GM21786 (cell line): ENCODE data around the gene GPR153.

ENCODE experiments used
- ATAC-seq: cut with Tn5 transposase; IDR thresholded peaks from one replicate; pipeline ENCODE4 v1.9.1; 2021; ENCODE audit not compliant: unreplicated experiment

Gene GPR153

DNA sequence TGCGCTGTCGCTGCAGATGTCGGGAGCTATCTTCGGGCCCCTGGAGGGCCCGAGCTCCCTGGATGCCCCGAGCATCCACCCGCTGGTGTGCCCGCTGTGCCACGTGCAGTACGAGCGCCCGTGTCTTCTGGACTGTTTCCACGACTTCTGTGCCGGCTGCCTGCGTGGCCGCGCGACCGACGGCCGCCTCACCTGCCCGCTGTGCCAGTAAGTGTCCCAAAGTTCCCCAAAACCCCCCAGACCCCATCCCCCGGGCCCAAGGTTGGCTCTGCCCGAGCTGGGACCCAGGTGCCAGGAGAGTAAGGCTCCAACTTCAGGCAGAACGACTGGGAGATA lies 54.4 kb downstream of the GPR153 start:
- no peak for ATAC-seq

DNA sequence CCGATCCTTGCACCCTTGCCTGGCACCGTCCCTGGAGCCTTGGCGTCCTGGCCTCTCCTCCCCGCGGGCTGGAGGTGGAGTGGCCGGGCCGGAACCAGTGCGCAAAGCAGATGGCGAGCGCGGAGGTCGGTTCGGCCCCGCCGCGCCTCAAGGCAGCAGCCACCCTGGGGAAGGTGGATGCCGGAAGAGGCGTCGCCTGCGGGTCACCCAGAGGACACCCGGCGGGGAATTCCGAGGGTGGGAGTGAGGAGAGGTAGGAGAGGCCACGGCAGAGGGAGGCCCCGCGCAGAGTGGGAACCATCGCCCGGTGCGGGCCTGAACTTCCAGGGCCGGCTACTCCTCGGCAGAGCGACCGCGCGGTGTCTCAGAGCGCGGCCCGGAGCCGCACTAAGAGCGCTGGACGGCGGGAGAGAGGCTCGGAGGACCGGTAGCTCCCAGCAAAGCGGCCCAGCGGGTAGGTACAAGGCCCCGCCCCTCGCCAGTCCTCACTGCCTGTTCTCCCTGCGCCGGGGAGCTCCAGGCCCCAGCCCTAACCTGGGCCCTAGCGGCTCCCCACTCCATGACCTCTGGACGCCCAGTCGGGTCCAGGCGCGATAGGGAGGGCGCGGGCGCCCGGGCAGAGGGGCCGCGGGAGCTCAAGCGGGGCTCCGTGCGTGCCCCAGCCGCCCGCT lies 54.9 kb downstream of the GPR153 start, which contains the start of gene RNF207:
TSS of gene RNF207 (plus strand) at position 271 of the 671 bp plus-strand sequence. CDS start 417 bp downstream, outside the sequence.
- peak; percentile 55 for ATAC-seq

DNA sequence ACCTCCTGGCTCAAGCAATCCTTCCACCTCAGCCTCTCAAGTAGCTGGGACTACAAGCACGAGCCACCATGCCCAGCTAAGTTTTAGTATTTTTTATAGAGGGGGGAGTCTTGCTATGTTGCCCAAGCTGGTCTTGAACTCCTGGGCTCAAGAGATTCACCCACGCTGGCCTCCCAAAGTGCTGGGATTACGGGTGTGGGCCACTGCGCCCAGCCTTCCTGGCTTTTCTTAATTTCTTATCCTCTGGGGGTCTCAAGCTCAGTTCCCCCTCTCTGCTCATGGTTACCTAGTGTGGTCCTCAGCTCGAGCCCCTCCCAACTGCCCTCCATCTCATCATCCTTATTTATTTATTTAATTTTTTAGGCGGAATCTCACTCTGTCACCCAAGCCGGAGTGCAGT lies 58.6 kb downstream of the GPR153 start:
- ATAC-seq, result no peak

DNA sequence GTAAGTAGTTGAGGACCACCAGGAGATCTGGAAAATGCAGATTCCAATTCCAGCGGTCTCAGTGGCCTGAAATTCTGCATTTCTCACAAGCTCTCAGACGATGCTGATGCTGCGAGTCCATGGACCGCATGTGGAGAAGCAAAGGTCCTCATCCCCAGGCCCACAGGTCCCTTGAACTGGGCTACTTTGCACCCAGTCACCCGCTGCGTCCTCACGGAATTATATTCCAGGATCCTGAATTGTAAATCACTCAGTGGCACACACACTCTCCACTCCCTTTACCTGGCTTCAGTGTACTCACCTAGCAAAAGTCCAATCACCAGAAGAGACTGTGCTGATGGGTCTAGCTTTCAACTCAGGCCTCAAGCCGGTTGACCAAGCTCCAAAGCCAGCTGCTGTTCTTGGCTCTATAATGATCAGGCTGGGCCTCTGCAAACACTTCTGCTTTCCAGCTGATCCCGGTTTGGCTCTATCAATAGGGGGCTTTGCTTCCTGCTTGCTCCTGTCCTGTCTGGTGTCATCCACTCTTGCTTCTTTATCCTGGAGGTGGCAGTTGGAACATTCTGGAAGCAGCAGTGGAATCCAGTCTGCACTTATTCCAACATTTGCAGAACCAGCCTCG lies 60.6 kb downstream of the GPR153 start:
- no peak for ATAC-seq

DNA sequence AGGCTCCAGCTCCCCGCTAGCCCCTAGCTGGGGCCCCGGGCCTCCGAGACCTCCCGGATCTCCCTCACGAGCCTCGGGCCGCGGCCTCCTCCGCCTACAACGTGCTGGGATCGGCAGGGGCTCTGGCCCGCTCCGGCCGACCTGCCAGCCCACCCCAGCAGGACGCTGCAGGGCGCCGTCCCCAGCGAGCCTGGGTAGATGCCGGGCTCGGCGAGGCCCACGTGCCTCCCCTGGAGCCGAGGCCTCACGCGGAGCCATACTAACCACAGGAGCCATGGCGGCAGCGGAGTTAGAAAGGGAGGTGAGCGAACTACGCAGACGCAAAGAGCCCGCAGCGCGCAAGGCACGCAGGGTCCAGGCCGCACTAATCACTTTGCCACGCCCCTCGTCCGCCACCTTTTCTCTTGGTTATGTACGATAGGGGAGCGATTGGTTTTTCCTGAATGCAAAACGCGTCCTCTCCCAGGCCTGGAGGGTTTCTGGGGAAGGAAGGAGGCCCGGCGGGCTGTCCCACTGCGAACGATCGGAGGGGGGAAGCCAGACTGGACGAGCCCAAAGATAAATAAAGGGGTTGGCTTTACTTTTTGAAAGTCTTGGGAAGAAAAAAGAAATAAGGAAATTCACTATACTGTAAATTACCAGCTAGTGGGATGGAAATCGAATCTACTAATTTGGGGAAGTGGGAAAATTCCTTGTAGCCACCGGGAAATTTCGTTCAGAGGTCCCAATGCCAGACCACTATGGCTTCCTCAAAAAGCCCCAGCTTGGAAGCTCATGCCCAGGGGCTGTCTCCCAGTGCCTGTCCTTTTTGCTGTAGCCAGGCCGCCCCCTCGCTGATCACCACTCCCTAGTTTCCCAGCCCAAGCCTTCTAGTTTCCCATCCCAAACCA lies 61.4 kb downstream of the GPR153 start, which contains the start of gene RPL22:
TSS of gene RPL22 (minus strand) at position 298 of the 890 bp plus-strand sequence. CDS start at position 276, 22 bp downstream.
- ATAC-seq, result peak; percentile 96

DNA sequence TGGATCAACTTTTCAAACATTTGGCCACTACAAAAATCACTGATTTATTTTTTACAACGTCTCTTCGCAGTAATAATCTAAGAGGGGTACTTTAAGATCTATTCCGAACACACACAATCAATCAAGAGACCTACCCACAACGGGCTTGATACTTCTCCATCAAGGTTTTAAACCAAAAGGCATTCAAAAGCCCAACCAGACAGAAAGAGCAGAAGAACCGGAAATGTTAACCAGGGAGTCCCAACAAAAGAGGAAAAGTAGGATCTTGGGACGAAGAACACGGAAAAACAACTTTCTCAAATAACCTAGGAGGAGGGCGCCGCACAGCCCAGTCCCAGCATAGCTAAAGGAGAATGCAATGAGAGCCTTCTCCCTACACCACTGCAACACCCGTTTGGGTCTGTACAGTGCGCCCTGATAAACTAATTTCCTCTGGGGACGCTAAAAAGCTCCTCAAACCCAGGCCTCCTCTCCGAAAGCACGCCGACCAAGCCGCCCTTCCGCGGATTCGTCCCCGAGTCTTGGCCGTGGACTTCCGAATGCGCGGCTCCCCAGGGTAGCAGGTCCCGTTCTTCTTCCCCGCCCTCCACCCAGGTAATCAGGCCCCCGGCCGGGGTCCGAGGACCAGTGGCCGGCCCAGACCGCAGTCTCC lies 62.1 kb downstream of the GPR153 start:
- peak; percentile 12 for ATAC-seq

DNA sequence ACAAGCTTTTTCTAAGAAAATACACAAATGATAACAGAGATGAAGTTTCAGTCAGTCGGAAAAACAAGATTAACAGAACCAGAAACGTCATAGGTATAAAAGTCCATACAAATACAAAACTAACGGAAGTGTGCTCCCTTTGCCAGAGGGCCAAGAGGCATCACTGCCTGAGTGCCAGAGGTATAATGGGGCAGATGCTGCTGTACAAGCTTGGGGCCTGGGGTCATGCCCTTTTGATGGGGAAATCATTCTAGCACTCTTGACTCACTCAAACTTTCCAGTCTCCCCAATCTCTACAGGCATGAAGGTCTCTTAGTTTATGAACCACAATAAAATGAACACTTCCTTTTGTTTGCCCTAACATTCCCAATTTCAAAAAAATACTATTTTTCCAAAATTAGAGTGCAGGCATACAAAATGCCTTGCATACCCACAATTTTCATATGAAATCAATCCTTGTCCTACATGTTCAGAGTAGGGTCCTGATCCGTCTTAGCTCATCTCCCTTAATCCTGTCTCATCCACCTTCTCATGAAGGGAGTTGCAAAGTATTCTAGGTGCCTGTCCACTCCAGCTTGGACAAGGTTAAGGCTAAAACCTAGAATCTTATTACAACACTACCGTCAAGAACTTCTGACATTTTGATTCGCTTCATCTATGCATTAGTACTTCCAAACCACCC lies 63.0 kb downstream of the GPR153 start:
- no peak for ATAC-seq
